Mesendoderm (in vitro differentiated cells): ENCODE measurements around the gene NKX6-2.

Source experiments
- DNase-seq: peaks from one replicate; pipeline ENCODE4 v3.0.0; 2013
- H2AK5ac ChIP-seq: 2 replicates; pipeline ENCODE4 v1.6.1; 2013; ENCODE audit warnings: low read length, inconsistent platforms
- H2BK120ac ChIP-seq: 2 replicates; pipeline ENCODE4 v1.6.1; 2013; ENCODE audit warnings: low read depth, mild to moderate bottlenecking, low read length, moderate library complexity, mixed read lengths
- H2BK15ac ChIP-seq: replicated peaks from 2 replicates; pipeline ENCODE4 v1.6.1; 2013; ENCODE audit warnings: low read depth, mild to moderate bottlenecking, moderate library complexity
- H2BK5ac ChIP-seq: 2 replicates; pipeline ENCODE4 v1.6.1; 2013; ENCODE audit warnings: low read length, inconsistent platforms
- H3K18ac ChIP-seq: 2 replicates; pipeline ENCODE4 v1.6.1; 2013; ENCODE audit warnings: mild to moderate bottlenecking, low read length, mixed read lengths
- H3K23ac ChIP-seq: one replicate; pipeline ENCODE4 v1.6.1; 2013; ENCODE audit warnings: low read length
- H3K27ac ChIP-seq: 2 replicates; pipeline ENCODE4 v1.5.1; 2013; ENCODE audit warnings: low read depth, mild to moderate bottlenecking, inconsistent platforms, low read length, moderate library complexity
- H3K27me3 ChIP-seq: 2 replicates; pipeline ENCODE4 v1.6.1; 2013; ENCODE audit warnings: low read length, control low read depth, mild to moderate bottlenecking, inconsistent platforms; ENCODE audit not compliant: insufficient read depth, poor library complexity
- H3K36me3 ChIP-seq: 2 replicates; pipeline ENCODE4 v1.6.1; 2013; ENCODE audit warnings: low read length, inconsistent platforms; ENCODE audit not compliant: control insufficient read depth, insufficient read depth
- H3K4ac ChIP-seq: one replicate; pipeline ENCODE4 v1.6.1; 2013; ENCODE audit warnings: low read depth, mild to moderate bottlenecking, low read length, moderate library complexity
- H3K4me1 ChIP-seq: 2 replicates; pipeline ENCODE4 v1.6.1; 2013; ENCODE audit warnings: low read depth, low read length, inconsistent platforms; ENCODE audit not compliant: control insufficient read depth
- H3K4me2 ChIP-seq: 2 replicates; pipeline ENCODE4 v1.6.1; 2013; ENCODE audit warnings: low read length
- H3K4me3 ChIP-seq: 2 replicates; pipeline ENCODE4 v1.5.1; 2013; ENCODE audit warnings: mild to moderate bottlenecking, low read length
- H3K56ac ChIP-seq: one replicate; pipeline ENCODE4 v1.6.1; 2013; ENCODE audit warnings: low read length
- H3K79me1 ChIP-seq: 2 replicates; pipeline ENCODE4 v1.6.1; 2013; ENCODE audit warnings: low read length, inconsistent platforms
- H3K79me2 ChIP-seq: 2 replicates; pipeline ENCODE4 v1.6.1; 2013; ENCODE audit warnings: mild to moderate bottlenecking, low read length; ENCODE audit not compliant: control insufficient read depth, insufficient read depth
- H3K9ac ChIP-seq: 2 replicates; pipeline ENCODE4 v1.6.1; 2013; ENCODE audit warnings: low read length, inconsistent platforms
- H4K5ac ChIP-seq: one replicate; pipeline ENCODE4 v1.6.1; 2013; ENCODE audit warnings: low read length
- H4K8ac ChIP-seq: one replicate; pipeline ENCODE4 v1.6.1; 2013; ENCODE audit warnings: low read depth, mild to moderate bottlenecking, control low read depth, low read length, moderate library complexity
- WGBS: extraction: QIAGEN DNeasy Blood & Tissue Kit; methylation state at CpG from one replicate; pipeline ENCODE4 v1.1.7; 2013; ENCODE audit warnings: low lambda C conversion rate, missing lambda C conversion rate; ENCODE audit not compliant: insufficient coverage; ENCODE audit errors: extremely low coverage; 5-methylcytosine and 5-hydroxymethylcytosine counted together

Gene NKX6-2

GRCh38 chr10:132765435-132765834, 20.5 kb downstream of the NKX6-2 start:
- no peak overlapping the region for H2BK15ac ChIP-seq

GRCh38 chr10:132764108-132764507, 21.8 kb downstream of the NKX6-2 start:
- no peaks in the 10 kb centered on the region for H3K27me3 ChIP-seq
- no peak overlapping the region for H3K56ac ChIP-seq
- no peak overlapping the region for H2AK5ac ChIP-seq
- H2BK120ac ChIP-seq = no peak overlapping the region
- no peaks in the 10 kb centered on the region for H3K79me2 ChIP-seq
- H2BK5ac ChIP-seq = no peak overlapping the region
- H3K36me3 ChIP-seq = no peaks in the 10 kb centered on the region
- H3K9ac ChIP-seq = no peak overlapping the region
- H3K4me1 ChIP-seq = no peaks in the 10 kb centered on the region
- H2BK15ac ChIP-seq = no peak overlapping the region
- no peak overlapping the region for H3K4ac ChIP-seq
- H4K8ac ChIP-seq = no peak overlapping the region
- no peak for DNase-seq
- no peak overlapping the region for H3K23ac ChIP-seq
- H3K79me1 ChIP-seq = no peaks in the 10 kb centered on the region
- H3K27ac ChIP-seq = no peak overlapping the region
- no peak overlapping the region for H4K5ac ChIP-seq
- no CpG with 5 or more reads among the region's 11 CpGs for WGBS
- H3K4me3 ChIP-seq = no peak overlapping the region
- H3K18ac ChIP-seq = no peak overlapping the region
- H3K4me2 ChIP-seq = no peak overlapping the region

More at GRCh38 chr10:132765435-132765834, 20.5 kb downstream of the NKX6-2 start:
- Histone ChIP-seq H3K56ac (no peak overlapping the region), H3K4me1 (no peaks in the 10 kb centered on the region), H3K4ac (no peak overlapping the region), H3K27ac (no peak overlapping the region), H3K79me1 (no peaks in the 10 kb centered on the region), H4K8ac (no peak overlapping the region), H3K79me2 (no peaks in the 10 kb centered on the region), H3K9ac (no peak overlapping the region), H3K4me3 (no peak overlapping the region), H2AK5ac (no peak overlapping the region), H3K27me3 (no peaks in the 10 kb centered on the region), H2BK120ac (no peak overlapping the region), H3K36me3 (no peaks in the 10 kb centered on the region), H3K23ac (no peak overlapping the region), H3K4me2 (no peak overlapping the region), H2BK5ac (no peak overlapping the region), H4K5ac (no peak overlapping the region), H3K18ac (no peak overlapping the region)
- no CpG with 5 or more reads among the region's 11 CpGs for WGBS
- DNase-seq = no peak

DNA sequence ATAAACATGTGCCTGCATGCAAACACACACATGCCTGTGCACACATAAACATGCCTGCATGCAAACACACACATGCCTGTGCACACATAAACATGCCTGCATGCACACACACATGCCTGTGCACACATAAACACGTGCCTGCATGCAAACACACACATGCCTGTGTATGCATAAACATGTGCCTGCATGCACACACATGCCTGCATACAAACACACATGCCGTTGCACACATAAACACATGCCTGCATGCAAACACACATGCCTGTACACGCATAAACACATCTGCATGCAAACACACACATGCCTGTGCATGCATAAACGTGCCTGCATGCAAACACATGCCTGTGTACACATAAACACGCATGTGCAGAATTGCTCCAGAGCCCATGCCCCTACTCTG, 22.4 kb downstream of the NKX6-2 start:
- no peak overlapping the region for H3K27ac ChIP-seq
- no peak overlapping the region for H3K4me3 ChIP-seq
- H2AK5ac ChIP-seq = no peak overlapping the region
- H3K4me1 ChIP-seq = no peaks in the 10 kb centered on the region
- H3K56ac ChIP-seq = no peak overlapping the region
- no peak overlapping the region for H3K18ac ChIP-seq
- H2BK5ac ChIP-seq = no peak overlapping the region
- no peak overlapping the region for H2BK120ac ChIP-seq
- H3K36me3 ChIP-seq = no peaks in the 10 kb centered on the region
- no peak overlapping the region for H3K4me2 ChIP-seq
- H3K9ac ChIP-seq = no peak overlapping the region
- DNase-seq = no peak
- H3K23ac ChIP-seq = no peak overlapping the region
- H3K4ac ChIP-seq = no peak overlapping the region
- H3K27me3 ChIP-seq = no peaks in the 10 kb centered on the region
- H3K79me1 ChIP-seq = no peaks in the 10 kb centered on the region
- H4K5ac ChIP-seq = no peak overlapping the region
- WGBS = no CpG with 5 or more reads among the region's 5 CpGs
- no peak overlapping the region for H2BK15ac ChIP-seq
- H4K8ac ChIP-seq = no peak overlapping the region
- H3K79me2 ChIP-seq = no peaks in the 10 kb centered on the region

DNA sequence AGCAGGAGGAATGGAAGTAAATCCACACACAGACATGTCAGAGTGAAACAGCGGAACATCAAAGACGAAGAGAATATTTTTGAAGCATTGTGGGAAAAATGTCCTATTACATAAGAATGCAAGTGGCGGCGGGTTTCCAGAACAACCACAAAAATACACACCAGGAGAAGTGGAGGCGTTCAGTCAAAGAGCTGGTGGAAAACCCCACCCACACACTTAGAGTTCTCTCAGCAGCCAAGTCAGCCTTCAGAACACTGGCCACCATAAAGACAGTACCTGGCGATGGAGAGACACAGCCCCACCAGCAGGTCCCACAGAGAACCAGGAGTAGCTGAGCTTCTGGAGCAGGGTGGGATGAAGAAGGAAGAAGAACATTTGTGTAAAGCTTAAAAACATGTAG, 23.7 kb downstream of the NKX6-2 start:
- Histone ChIP-seq H4K5ac (no peak overlapping the region), H3K4me1 (no peaks in the 10 kb centered on the region), H3K36me3 (no peaks in the 10 kb centered on the region), H3K4me2 (no peak overlapping the region), H3K79me2 (no peaks in the 10 kb centered on the region), H3K56ac (no peak overlapping the region), H4K8ac (no peak overlapping the region), H3K23ac (no peak overlapping the region), H3K27ac (no peak overlapping the region), H3K27me3 (no peaks in the 10 kb centered on the region), H3K4ac (no peak overlapping the region), H2AK5ac (no peak overlapping the region), H3K18ac (no peak overlapping the region), H2BK5ac (no peak overlapping the region), H2BK120ac (no peak overlapping the region), H3K9ac (no peak overlapping the region), H2BK15ac (no peak overlapping the region), H3K79me1 (no peaks in the 10 kb centered on the region), H3K4me3 (no peak overlapping the region)
- WGBS = no CpG with 5 or more reads among the region's 6 CpGs
- DNase-seq = no peak

GRCh38 chr10:132761395-132762060, 24.4 kb downstream of the NKX6-2 start:
- Histone ChIP-seq H3K36me3 (no peaks in the 10 kb centered on the region), H3K9ac (no peak overlapping the region)

DNA sequence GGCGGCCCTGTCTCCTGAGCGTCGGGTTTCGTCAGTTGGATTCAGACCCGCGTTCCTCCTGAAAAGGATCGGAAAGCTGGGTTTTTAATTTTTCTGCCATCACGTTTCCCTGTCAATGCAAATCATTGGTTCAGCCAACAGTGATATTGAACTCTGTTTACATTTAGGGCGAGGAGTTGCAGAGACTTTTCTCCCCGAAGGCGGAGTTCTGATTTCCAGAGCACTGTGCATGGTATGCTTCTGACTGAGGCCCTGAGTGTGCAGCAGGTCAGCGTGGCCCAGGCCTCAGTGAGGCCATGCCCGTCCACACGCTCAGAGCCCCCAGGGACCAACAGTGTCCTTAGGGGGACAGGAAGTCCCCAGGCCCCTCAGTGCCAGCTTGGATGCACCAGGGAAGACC, 27.1 kb downstream of the NKX6-2 start:
- H2BK120ac ChIP-seq = no peak overlapping the region
- no CpG with 5 or more reads among the region's 14 CpGs for WGBS
- H2BK15ac ChIP-seq = no peak overlapping the region
- H3K4me2 ChIP-seq = no peak overlapping the region
- H4K5ac ChIP-seq = no peak overlapping the region
- DNase-seq = no peak
- no peaks in the 10 kb centered on the region for H3K79me2 ChIP-seq
- no peak overlapping the region for H3K4ac ChIP-seq
- H3K56ac ChIP-seq = no peak overlapping the region
- H3K18ac ChIP-seq = no peak overlapping the region
- no peak overlapping the region for H3K9ac ChIP-seq
- H3K27ac ChIP-seq = no peak overlapping the region
- no peak overlapping the region for H3K4me3 ChIP-seq
- H3K27me3 ChIP-seq = no peaks in the 10 kb centered on the region
- H4K8ac ChIP-seq = no peak overlapping the region
- no peak overlapping the region for H2AK5ac ChIP-seq
- H3K36me3 ChIP-seq = no peaks in the 10 kb centered on the region
- H3K23ac ChIP-seq = no peak overlapping the region
- no peaks in the 10 kb centered on the region for H3K79me1 ChIP-seq
- no peak overlapping the region for H2BK5ac ChIP-seq
- no peaks in the 10 kb centered on the region for H3K4me1 ChIP-seq

More at GRCh38 chr10:132761395-132762060, 24.4 kb downstream of the NKX6-2 start:
- Histone ChIP-seq H3K4ac (no peak overlapping the region), H3K27me3 (no peaks in the 10 kb centered on the region), H3K4me1 (no peaks in the 10 kb centered on the region), H3K4me3 (no peak overlapping the region), H2AK5ac (no peak overlapping the region), H3K79me1 (no peaks in the 10 kb centered on the region), H3K18ac (no peak overlapping the region), H3K79me2 (no peaks in the 10 kb centered on the region), H2BK120ac (no peak overlapping the region), H2BK5ac (no peak overlapping the region), H3K4me2 (no peak overlapping the region), H3K56ac (no peak overlapping the region), H4K8ac (no peak overlapping the region), H3K23ac (no peak overlapping the region), H3K27ac (no peak overlapping the region), H2BK15ac (no peak overlapping the region), H4K5ac (no peak overlapping the region)
- WGBS = no CpG with 5 or more reads among the region's 11 CpGs
- no peak for DNase-seq
